GM12865 (cell line): ENCODE measurements around the gene LZTR1.
A peak's percentile ranks its signal among the peaks of the same experiment; 100 is the strongest.
"Not testable (repeated sequence)": the region's sequence is repeated elsewhere in the genome, so short reads cannot be mapped to it uniquely, and the experiment has no call there.

Experiments
- DNase-seq: peaks from one replicate; pipeline ENCODE4 v3.0.0; 2010; ENCODE audit warnings: low read depth
- H3K4me3 ChIP-seq: 2 replicates; pipeline ENCODE4 v1.5.1; 2011; ENCODE audit warnings: mild to moderate bottlenecking, low read depth, low read length, control low read depth
- TF ChIP-seq, protein P1 (sequence below): IDR thresholded peaks from 2 replicates; pipeline ENCODE4 v1.5.1; 2011; ENCODE audit warnings: low read length, control low read depth, low read depth, inconsistent platforms; ENCODE audit not compliant: insufficient read depth; ENCODE audit errors: missing control alignments

Gene LZTR1

DNA sequence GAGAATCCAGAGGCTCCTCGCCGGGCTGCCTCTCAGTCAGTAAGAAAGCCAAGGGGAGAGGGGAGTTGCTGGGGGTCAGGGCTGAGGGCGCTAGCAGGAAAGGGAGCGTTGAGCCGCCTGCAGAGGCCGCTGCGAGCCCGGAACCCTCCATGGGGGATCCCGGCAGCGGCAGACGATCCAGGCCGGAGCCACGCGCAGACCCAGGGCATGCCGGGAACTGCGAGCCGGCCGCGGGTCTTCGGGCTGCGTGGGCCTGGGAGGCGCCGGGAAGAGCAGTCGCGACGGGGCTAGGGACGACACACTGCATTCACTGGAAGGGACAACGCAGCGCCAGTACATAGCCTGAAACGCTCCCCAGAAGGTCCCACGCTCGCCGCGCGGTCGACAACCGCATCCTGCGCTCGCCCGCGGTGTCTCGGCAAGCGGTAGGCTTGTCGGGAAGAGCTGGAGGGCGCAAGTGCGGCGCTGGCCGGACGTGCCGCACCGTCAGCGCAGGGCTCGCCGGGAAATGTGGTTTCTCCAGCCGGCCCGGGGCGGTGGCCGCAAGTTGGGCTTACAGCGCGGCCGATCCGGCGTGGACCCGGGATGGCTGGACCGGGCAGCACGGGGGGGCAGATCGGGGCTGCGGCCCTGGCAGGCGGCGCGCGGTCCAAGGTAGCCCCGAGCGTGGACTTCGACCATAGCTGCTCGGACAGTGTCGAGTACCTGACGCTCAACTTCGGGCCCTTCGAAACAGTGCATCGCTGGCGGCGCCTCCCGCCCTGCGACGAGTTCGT is at the start of gene LZTR1:
Gene LZTR1 (plus strand): TSS at position 511 of the 776 bp plus-strand sequence. CDS start 75 bp downstream, at position 586.
- TF ChIP-seq, protein P1, sequence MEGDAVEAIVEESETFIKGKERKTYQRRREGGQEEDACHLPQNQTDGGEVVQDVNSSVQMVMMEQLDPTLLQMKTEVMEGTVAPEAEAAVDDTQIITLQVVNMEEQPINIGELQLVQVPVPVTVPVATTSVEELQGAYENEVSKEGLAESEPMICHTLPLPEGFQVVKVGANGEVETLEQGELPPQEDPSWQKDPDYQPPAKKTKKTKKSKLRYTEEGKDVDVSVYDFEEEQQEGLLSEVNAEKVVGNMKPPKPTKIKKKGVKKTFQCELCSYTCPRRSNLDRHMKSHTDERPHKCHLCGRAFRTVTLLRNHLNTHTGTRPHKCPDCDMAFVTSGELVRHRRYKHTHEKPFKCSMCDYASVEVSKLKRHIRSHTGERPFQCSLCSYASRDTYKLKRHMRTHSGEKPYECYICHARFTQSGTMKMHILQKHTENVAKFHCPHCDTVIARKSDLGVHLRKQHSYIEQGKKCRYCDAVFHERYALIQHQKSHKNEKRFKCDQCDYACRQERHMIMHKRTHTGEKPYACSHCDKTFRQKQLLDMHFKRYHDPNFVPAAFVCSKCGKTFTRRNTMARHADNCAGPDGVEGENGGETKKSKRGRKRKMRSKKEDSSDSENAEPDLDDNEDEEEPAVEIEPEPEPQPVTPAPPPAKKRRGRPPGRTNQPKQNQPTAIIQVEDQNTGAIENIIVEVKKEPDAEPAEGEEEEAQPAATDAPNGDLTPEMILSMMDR: peak; percentile 69
- peak within 1 kb of the TSS; percentile 75 for H3K4me3 ChIP-seq
- DNase-seq: peak; percentile 91

DNA sequence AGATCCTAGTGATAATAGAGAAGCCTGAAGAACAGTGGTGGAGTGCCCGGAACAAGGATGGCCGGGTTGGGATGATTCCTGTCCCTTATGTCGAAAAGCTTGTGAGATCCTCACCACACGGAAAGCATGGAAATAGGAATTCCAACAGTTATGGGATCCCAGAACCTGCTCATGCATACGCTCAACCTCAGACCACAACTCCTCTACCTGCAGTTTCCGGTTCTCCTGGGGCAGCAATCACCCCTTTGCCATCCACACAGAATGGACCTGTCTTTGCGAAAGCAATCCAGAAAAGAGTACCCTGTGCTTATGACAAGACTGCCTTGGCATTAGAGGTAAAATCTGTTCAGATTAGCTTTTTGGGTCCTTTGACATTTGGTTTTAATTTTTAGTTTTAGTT is 48.2 kb upstream of the LZTR1 start:
- no peak for DNase-seq
- H3K4me3 ChIP-seq: no peak overlapping the region
- TF ChIP-seq, protein P1: no peak

DNA sequence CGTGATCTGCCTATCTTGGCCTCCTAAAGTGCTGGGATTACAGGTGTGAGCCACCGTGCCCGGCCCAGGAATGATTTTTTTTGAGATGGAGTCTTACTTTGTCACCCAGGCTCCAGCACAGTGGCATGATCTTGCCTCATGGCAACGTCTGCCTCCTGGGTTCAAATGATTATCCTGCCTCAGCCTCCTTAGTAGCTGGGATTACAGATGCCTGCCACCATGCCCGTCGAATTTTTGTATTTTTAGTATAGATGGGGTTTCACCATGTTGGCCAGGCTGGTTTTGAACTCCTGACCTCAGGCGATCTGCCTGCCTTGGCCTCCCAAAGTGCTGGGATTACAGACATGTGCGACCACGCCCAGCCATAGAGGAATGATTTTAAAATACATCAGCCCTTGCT is 47.0 kb upstream of the LZTR1 start:
- H3K4me3 ChIP-seq, DNase-seq: not testable (repeated sequence)

DNA sequence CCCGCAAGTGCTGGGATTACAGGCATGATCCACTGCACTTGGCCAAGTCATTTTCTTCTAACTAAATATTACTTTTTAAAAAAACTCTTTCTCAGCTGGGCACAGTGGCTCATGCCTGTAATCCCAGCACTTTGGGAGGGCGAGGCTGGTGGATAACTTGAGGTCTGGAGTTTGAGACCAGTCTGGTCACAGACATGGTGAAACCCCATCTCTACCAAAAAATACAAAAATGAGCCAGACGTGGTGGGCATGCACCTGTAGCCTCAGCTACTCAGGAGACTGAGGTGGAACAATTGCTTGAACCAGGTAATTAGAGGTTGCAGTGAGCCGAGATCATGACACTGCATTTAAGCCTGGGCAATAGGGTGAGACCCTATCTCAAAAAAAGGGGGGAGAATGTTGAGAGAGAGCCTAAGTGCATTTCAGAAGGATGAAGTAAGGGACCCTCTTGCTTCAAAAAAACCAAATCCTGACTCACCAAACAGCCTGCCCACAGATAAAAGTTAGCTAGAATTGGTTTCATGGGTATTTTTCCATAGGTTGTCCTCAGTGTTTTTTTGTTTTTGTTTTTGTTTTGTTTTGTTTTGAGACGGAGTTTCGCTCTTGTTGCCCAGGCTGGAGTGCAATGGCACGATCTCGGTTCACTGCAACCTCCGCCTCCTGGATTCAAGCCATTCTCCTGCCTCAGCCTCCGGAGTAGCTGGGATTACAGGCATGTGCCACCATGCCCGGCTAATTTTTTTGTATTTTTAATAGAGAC is 46.1 kb upstream of the LZTR1 start:
- not testable (repeated sequence) for DNase-seq, H3K4me3 ChIP-seq

DNA sequence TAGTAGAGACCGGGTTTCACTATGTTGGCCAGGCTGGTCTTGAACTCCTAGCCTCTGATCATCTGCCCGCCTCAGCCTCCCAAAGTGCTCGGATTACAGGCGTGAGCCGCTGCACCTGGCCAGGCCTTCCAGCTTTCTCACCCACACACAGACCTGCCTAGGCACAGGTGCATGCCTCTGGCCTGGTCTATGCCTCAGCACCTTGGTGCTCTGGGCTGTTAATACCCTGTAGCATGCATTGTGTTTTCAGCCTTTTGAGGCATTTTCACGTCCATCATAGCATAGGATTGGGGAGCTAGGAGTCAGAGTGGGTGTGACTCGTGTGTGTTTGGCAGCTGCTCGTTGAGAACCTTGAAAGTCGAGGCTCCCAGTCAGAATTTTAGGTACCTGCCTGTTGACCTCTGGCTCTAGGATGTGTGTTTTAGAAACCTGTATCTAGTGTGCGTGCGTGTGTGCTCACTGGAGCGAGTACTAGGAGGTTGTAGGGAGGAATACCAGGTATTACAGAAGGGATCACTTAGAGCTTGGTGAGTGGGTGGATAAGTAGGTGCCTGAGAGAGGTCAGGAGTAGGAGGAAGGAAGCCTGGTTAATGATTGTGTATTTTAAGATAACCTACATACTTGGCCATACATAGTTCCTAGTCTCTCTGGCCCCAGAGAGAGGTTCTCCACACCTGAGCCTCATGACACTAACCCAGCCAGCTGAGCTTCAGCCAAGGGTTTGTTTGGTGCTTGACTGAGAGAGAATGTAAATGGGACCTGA is 44.9 kb upstream of the LZTR1 start:
- no peak overlapping the region for H3K4me3 ChIP-seq
- no peak for DNase-seq
- TF ChIP-seq, protein P1: no peak

DNA sequence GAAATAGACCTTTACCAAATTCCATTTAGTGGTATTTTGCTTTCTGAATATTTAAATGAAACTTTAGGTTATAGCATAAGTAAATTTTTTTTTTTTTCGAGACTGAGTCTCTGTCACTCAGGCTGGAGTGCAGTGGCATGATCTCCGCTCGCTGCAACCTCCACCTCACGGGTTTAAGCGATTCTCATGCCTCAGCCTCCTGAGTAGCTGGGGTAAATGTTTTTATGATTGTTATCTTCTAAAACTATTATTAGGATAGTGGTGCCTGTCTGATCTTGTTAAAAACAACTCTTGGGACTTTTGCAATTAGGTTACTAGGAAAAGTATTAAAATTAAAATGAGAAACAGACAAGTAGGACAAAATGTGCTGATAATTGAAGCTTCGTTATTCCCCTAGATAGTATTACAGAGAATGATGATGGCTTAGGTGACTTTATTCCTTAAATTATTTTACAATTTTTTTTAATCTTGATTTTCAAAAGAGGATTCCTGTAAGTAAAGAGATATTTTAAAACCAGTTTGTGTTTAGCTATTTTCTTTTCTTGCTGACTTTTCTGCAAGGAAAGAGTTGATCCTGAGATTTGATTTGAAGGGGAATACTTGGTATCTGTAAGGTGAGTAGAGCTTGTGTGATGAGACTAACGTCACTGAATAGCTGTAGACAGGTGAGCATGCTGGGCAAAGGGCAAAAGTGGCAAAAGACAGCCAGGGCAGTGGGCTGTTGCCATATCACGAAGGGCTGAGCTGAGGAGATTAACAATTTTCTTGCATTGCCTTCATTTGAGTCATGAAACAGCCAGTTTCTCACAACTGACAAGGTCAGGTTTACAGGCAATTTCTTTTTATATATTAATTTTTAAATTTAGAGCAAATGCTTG is 44.1 kb upstream of the LZTR1 start:
- TF ChIP-seq, protein P1: no peak
- no peak for DNase-seq
- no peak overlapping the region for H3K4me3 ChIP-seq

DNA sequence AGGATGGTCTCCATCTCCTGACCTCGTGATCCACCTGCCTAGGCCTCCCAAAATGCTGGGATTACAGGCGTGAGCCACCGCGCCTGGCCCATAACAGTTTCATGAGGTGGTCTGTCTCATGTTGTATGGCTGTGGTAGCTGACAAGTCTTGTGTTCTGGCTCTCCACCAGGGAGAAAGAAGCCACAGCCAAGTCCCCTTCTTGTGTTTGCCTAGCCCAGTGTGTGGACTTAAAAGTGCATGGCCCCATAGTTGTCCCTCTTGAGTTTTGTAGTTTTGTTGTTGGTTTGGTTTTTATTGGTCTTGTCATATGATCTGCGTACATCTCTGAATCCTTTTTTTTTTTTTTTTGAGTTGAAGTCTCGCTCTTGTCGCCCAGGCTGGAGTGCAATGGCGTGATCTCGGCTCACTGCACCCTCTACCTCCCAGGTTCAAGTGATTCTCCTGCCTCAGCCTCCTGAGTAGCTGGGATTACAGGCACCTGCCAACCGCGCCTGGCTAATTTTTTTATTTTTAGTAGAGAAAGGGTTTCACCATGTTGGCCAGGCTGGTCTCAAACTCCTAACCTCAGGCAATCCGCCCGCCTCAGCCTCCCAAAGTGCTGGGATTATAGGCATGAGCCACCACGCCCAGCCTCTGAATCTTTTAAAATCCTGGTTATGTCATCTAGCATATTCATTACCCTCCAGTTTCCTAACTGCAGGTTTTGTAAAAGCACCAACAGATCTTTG is 42.5 kb upstream of the LZTR1 start:
- H3K4me3 ChIP-seq: not testable (repeated sequence)

More for the DNA sequence above, 42.5 kb upstream of the LZTR1 start:
- DNase-seq: not testable (repeated sequence)
